Measurements from ENCODE around the gene SLC7A7. TPM values are rescaled to one million over a fixed set of nuclear protein-coding genes. Genes with fewer than 3 reads are reported as not detected.
A peak's percentile ranks its signal among the peaks of the same experiment; 100 is the strongest.
"Not testable (repeated sequence)": the region's sequence is repeated elsewhere in the genome, so short reads cannot be mapped to it uniquely, and the experiment has no call there.

The SLC7A7 gene
- total RNA-seq, 1 donor, result 4.3 TPM

- Histone ChIP-seq H3K4me2 (ENCODE audit: insufficient read depth, low read length) (peak overlapping the region; percentile 98), H3K4me1 (ENCODE audit: insufficient read depth, low read length) (peaks cover 57% of the 10 kb centered on the region), H3K36me3 (ENCODE audit: insufficient read depth, low read length) (peaks cover 4% of the 10 kb centered on the region), H3K27ac (ENCODE audit: low read depth, low read length) (peak overlapping the region; percentile 100), H3K4me3 (ENCODE audit: insufficient read depth, low read length) (peak overlapping the region; percentile 79), H3K9me3 (ENCODE audit: low read depth, low read length) (no peaks in the 10 kb centered on the region), H3K27me3 (ENCODE audit: insufficient read depth, low read length) (no peaks in the 10 kb centered on the region), H4K20me1 (ENCODE audit: insufficient read depth, low read length) (no peaks in the 10 kb centered on the region), H3K79me2 (ENCODE audit: insufficient read depth, low read length) (peaks cover 3% of the 10 kb centered on the region), H2AFZ (ENCODE audit: low read length) (peak overlapping the region; percentile 91)
- DNase-seq (ENCODE audit: insufficient read length, low spot score, missing footprints), result no peak
- no peak for TF ChIP-seq CTCF (IDR thresholded peaks at IDR 0.05; ENCODE audit: extremely low read depth, low read depth, low read length)
These were observed 37.3 kb upstream of the SLC7A7 start for GRCh38 chr14:22852599-22852939.

- Histone ChIP-seq H3K4me2 (ENCODE audit: insufficient read depth, low read length) (peak overlapping the region; percentile 78), H3K4me1 (ENCODE audit: insufficient read depth, low read length) (peaks cover 58% of the 10 kb centered on the region), H3K27ac (ENCODE audit: low read depth, low read length) (peak overlapping the region; percentile 100)
- not testable (repeated sequence) for DNase-seq (ENCODE audit: insufficient read length, low spot score, missing footprints); H4K20me1 ChIP-seq (ENCODE audit: insufficient read depth, low read length); H3K9me3 ChIP-seq (ENCODE audit: low read depth, low read length); H3K36me3 ChIP-seq (ENCODE audit: insufficient read depth, low read length); H2AFZ ChIP-seq (ENCODE audit: low read length); H3K27me3 ChIP-seq (ENCODE audit: insufficient read depth, low read length); H3K79me2 ChIP-seq (ENCODE audit: insufficient read depth, low read length); H3K4me3 ChIP-seq (ENCODE audit: insufficient read depth, low read length)
These were observed 36.9 kb upstream of the SLC7A7 start for GRCh38 chr14:22852178-22852577.

GRCh38 chr14:22850944-22851764 lies 35.9 kb upstream of the SLC7A7 start:
- H3K4me3 ChIP-seq (ENCODE audit: insufficient read depth, low read length), result peak overlapping the region; percentile 53
- DNase-seq (ENCODE audit: insufficient read length, low spot score, missing footprints), result peak; percentile 94

GRCh38 chr14:22849212-22849819 lies 34.1 kb upstream of the SLC7A7 start:
- Histone ChIP-seq H3K79me2 (ENCODE audit: insufficient read depth, low read length) (peaks cover 30% of the 10 kb centered on the region), H3K27me3 (ENCODE audit: insufficient read depth, low read length) (no peaks in the 10 kb centered on the region), H3K4me3 (ENCODE audit: insufficient read depth, low read length) (no peak overlapping the region), H2AFZ (ENCODE audit: low read length) (peak overlapping the region; percentile 43), H3K4me2 (ENCODE audit: insufficient read depth, low read length) (peak overlapping the region; percentile 1), H3K9me3 (ENCODE audit: low read depth, low read length) (no peaks in the 10 kb centered on the region), H3K27ac (ENCODE audit: low read depth, low read length) (peak overlapping the region; percentile 100), H3K4me1 (ENCODE audit: insufficient read depth, low read length) (peaks cover 80% of the 10 kb centered on the region), H3K36me3 (ENCODE audit: insufficient read depth, low read length) (peaks cover 30% of the 10 kb centered on the region), H4K20me1 (ENCODE audit: insufficient read depth, low read length) (peaks cover 1% of the 10 kb centered on the region)
- DNase-seq (ENCODE audit: insufficient read length, low spot score, missing footprints), result peak; percentile 89
- TF ChIP-seq CTCF (IDR thresholded peaks at IDR 0.05; ENCODE audit: extremely low read depth, low read depth, low read length), result no peak

More at GRCh38 chr14:22850944-22851764, 35.9 kb upstream of the SLC7A7 start:
- no peaks in the 10 kb centered on the region for H3K9me3 ChIP-seq (ENCODE audit: low read depth, low read length)
- TF ChIP-seq CTCF (IDR thresholded peaks at IDR 0.05; ENCODE audit: extremely low read depth, low read depth, low read length), result no peak
- H3K27ac ChIP-seq (ENCODE audit: low read depth, low read length), result peak overlapping the region; percentile 100
- H3K4me2 ChIP-seq (ENCODE audit: insufficient read depth, low read length), result peak overlapping the region; percentile 78
- peak overlapping the region; percentile 6 for H2AFZ ChIP-seq (ENCODE audit: low read length)
- H4K20me1 ChIP-seq (ENCODE audit: insufficient read depth, low read length), result no peaks in the 10 kb centered on the region
- H3K79me2 ChIP-seq (ENCODE audit: insufficient read depth, low read length), result peaks cover 12% of the 10 kb centered on the region
- H3K27me3 ChIP-seq (ENCODE audit: insufficient read depth, low read length), result no peaks in the 10 kb centered on the region
- H3K4me1 ChIP-seq (ENCODE audit: insufficient read depth, low read length), result peaks cover 68% of the 10 kb centered on the region
- H3K36me3 ChIP-seq (ENCODE audit: insufficient read depth, low read length), result peaks cover 12% of the 10 kb centered on the region

Measured in osteoblast (primary cell).